Astrocyte (in vitro differentiated cells and primary cell): ENCODE measurements around the gene PPP6C. TPM values are rescaled to one million over a fixed set of nuclear protein-coding genes. Genes with fewer than 3 reads are reported as not detected.

Experiments
- DNase-seq: peaks from one replicate; pipeline ENCODE4 v3.0.0-alpha.2; 2010; ENCODE audit warnings: low read depth
- FAIRE-seq: peaks from 2 replicates; lab custom pipeline; 2011; peaks lifted over from hg19 to GRCh38; lab: Jason Lieb, UNC
- H2AFZ ChIP-seq: 2 replicates; pipeline ENCODE4 v1.6.0; 2012; ENCODE audit warnings: low read depth, low read length, inconsistent platforms
- H3K27ac ChIP-seq: 2 replicates; pipeline ENCODE4 v1.5.1; 2011; ENCODE audit warnings: low read depth, low read length, inconsistent platforms
- H3K27me3 ChIP-seq: 2 replicates; pipeline ENCODE4 v1.6.0; 2011; ENCODE audit warnings: low read length, inconsistent platforms; ENCODE audit not compliant: insufficient read depth
- H3K36me3 ChIP-seq: 2 replicates; pipeline ENCODE4 v1.5.1; 2011; ENCODE audit warnings: low read length, inconsistent platforms; ENCODE audit not compliant: insufficient read depth
- H3K4me1 ChIP-seq: 2 replicates; pipeline ENCODE4 v1.5.1; 2011; ENCODE audit warnings: low read length, inconsistent platforms; ENCODE audit not compliant: insufficient read depth
- H3K4me2 ChIP-seq: 2 replicates; pipeline ENCODE4 v1.6.0; 2012; ENCODE audit warnings: low read length, inconsistent platforms
- H3K4me3 ChIP-seq: 2 replicates; pipeline ENCODE4 v1.5.1; 2011; ENCODE audit warnings: low read depth, mild to moderate bottlenecking, low read length, inconsistent platforms; ENCODE audit not compliant: insufficient read depth
- H3K79me2 ChIP-seq: 2 replicates; pipeline ENCODE4 v1.6.0; 2012; ENCODE audit warnings: mild to moderate bottlenecking, low read length, inconsistent platforms; ENCODE audit not compliant: insufficient read depth
- H3K9ac ChIP-seq: 2 replicates; pipeline ENCODE4 v1.6.0; 2012; ENCODE audit warnings: mild to moderate bottlenecking, low read length, inconsistent platforms
- H3K9me3 ChIP-seq: 2 replicates; pipeline ENCODE4 v1.5.1; 2012; ENCODE audit warnings: low read depth, mild to moderate bottlenecking, low read length, inconsistent platforms; ENCODE audit not compliant: insufficient read depth
- H4K20me1 ChIP-seq: 2 replicates; pipeline ENCODE4 v1.6.0; 2012; ENCODE audit warnings: low read length, inconsistent platforms; ENCODE audit not compliant: insufficient read depth
- H3K27ac Mint-ChIP-seq: one replicate; pipeline ENCODE4 v1.8.0; 2021; ENCODE audit warnings: mild to moderate bottlenecking, mixed read lengths; ENCODE audit not compliant: unreplicated experiment
- H3K27me3 Mint-ChIP-seq: one replicate; pipeline ENCODE4 v1.8.0; 2021; ENCODE audit warnings: low read depth, mixed read lengths; ENCODE audit not compliant: unreplicated experiment
- H3K36me3 Mint-ChIP-seq: one replicate; pipeline ENCODE4 v1.8.0; 2021; ENCODE audit warnings: low read depth, mixed read lengths; ENCODE audit not compliant: unreplicated experiment
- H3K4me1 Mint-ChIP-seq: one replicate; pipeline ENCODE4 v1.8.0; 2021; ENCODE audit warnings: low read depth, mixed read lengths; ENCODE audit not compliant: unreplicated experiment
- H3K4me3 Mint-ChIP-seq: one replicate; pipeline ENCODE4 v1.8.0; 2021; ENCODE audit warnings: mild to moderate bottlenecking, moderate library complexity, mixed read lengths; ENCODE audit not compliant: unreplicated experiment
- H3K9me3 Mint-ChIP-seq: one replicate; pipeline ENCODE4 v1.8.0; 2021; ENCODE audit warnings: mild to moderate bottlenecking, mixed read lengths; ENCODE audit not compliant: unreplicated experiment
- EZH2 ChIP-seq: IDR thresholded peaks from 2 replicates; pipeline ENCODE4 v1.6.1; 2012; ENCODE audit warnings: mild to moderate bottlenecking, low read length, inconsistent platforms; ENCODE audit not compliant: insufficient read depth
- total RNA-seq: library from RNA; stranded (reverse); gene quantifications from 2 replicates; pipeline ENCODE4 v1.2.1, GENCODE V29; 2021
- TF ChIP-seq, protein P1 (sequence below): IDR thresholded peaks from 2 replicates; pipeline ENCODE4 v1.5.1; 2011; ENCODE audit warnings: low read depth, mild to moderate bottlenecking, inconsistent platforms, low read length, moderate library complexity; ENCODE audit not compliant: insufficient read depth

The PPP6C gene
- total RNA-seq, 1 donor from 2014 or later = 41.1 TPM

DNA sequence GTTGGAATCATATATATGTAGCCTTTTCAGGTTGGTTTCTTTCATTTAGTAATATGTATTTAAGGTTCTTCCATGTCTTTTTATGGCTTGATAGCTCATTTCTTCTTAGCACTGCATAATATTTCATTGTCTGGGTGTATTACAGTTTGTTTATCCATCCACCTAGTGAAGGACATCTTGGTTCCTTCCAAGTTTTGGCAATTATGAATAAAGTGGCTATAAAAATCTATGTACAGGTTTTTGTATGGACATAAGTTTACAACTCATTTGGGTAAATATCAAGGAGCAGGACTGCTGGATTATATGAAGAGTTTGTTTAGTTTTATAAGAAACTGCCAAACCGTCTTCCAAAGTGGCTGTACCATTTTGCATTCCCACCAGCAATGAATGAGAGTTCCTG, 11.7 kb downstream of the PPP6C start:
- Histone ChIP-seq H3K9me3 (no peaks in the 10 kb centered on the region), H3K4me2 (no peak overlapping the region), H3K27ac (no peak overlapping the region), H3K79me2 (peaks cover 93% of the 10 kb centered on the region), H3K9ac (no peak overlapping the region), H3K4me3 (no peak overlapping the region), H4K20me1 (peaks cover 70% of the 10 kb centered on the region), H3K27me3 (no peaks in the 10 kb centered on the region), H3K36me3 (no peaks in the 10 kb centered on the region), H3K4me1 (no peaks in the 10 kb centered on the region), H2AFZ (no peak overlapping the region)
- H3K36me3 Mint-ChIP-seq = no peaks in the 10 kb centered on the region
- H3K9me3 Mint-ChIP-seq = no peaks in the 10 kb centered on the region
- H3K27ac Mint-ChIP-seq = no peak overlapping the region
- no peak for FAIRE-seq
- no peak for DNase-seq
- H3K4me1 Mint-ChIP-seq = no peaks in the 10 kb centered on the region
- TF ChIP-seq, protein P1, sequence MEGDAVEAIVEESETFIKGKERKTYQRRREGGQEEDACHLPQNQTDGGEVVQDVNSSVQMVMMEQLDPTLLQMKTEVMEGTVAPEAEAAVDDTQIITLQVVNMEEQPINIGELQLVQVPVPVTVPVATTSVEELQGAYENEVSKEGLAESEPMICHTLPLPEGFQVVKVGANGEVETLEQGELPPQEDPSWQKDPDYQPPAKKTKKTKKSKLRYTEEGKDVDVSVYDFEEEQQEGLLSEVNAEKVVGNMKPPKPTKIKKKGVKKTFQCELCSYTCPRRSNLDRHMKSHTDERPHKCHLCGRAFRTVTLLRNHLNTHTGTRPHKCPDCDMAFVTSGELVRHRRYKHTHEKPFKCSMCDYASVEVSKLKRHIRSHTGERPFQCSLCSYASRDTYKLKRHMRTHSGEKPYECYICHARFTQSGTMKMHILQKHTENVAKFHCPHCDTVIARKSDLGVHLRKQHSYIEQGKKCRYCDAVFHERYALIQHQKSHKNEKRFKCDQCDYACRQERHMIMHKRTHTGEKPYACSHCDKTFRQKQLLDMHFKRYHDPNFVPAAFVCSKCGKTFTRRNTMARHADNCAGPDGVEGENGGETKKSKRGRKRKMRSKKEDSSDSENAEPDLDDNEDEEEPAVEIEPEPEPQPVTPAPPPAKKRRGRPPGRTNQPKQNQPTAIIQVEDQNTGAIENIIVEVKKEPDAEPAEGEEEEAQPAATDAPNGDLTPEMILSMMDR = no peak
- TF ChIP-seq EZH2 = no peak
- no peak overlapping the region for H3K4me3 Mint-ChIP-seq
- H3K27me3 Mint-ChIP-seq = no peaks in the 10 kb centered on the region

DNA sequence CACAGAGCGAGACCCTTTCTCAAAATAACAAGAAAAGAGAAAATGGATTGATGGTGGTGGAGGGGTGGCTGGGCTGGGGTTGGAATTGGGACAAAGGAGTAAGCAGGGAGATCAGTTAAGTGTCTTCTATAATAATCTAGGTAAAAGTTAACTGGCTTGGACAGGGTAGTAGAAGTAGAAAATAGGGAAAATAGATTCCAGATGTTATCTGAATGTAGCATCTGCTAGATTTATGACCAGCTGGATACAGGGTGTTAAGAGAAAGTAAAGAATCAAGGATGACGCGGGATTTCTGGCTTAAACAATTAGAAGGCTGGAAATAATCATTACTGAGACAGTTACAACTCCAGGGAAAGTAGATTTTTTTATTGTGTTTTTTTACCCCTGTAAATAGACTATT, 13.0 kb downstream of the PPP6C start:
- Histone ChIP-seq H3K4me3 (no peak overlapping the region), H3K9me3 (no peaks in the 10 kb centered on the region), H3K27ac (no peak overlapping the region), H2AFZ (no peak overlapping the region), H3K27me3 (no peaks in the 10 kb centered on the region), H3K4me2 (no peak overlapping the region), H3K9ac (no peak overlapping the region), H3K79me2 (peaks cover 93% of the 10 kb centered on the region), H4K20me1 (peaks cover 68% of the 10 kb centered on the region), H3K4me1 (no peaks in the 10 kb centered on the region), H3K36me3 (no peaks in the 10 kb centered on the region)
- Mint-ChIP-seq H3K27me3 (no peaks in the 10 kb centered on the region), H3K36me3 (no peaks in the 10 kb centered on the region), H3K27ac (no peak overlapping the region), H3K4me3 (no peak overlapping the region), H3K4me1 (no peaks in the 10 kb centered on the region), H3K9me3 (no peaks in the 10 kb centered on the region)
- TF ChIP-seq, protein P1 = no peak
- TF ChIP-seq EZH2 = no peak
- DNase-seq = no peak
- no peak for FAIRE-seq

DNA sequence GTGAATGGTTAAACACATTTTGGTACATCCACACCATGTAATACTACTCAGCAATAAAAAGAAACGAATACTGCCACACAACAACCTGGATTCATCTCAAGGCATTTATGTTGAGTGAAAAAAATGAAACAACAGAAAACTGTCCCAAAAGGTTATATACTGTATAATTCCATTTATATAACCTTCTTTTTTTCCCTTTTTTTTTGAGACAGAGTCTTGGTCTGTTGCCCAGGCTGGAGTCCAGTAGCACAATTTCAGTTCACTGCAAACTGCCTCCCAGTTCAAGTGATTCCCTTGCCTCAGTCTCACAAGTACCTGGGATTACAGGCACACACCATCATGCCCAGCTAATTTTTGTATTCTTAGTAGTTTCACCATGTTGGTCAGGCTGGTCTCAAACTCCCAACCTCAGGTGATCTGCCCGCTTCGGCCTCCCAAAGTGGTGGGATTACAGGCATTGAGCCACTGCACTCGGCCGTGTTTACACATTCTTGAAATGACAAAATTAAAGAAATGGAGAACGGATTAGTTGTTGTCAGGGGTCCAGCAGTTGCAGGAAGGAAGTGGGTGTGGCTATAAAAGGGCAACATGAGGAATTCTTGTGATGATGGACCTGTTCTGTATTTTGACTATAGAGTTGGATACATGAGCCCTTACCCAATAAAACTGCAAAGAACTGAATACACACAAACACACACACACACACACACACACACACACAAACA, 17.4 kb downstream of the PPP6C start:
- peaks cover 65% of the 10 kb centered on the region for H3K79me2 ChIP-seq
- H2AFZ ChIP-seq = no peak overlapping the region
- no peak overlapping the region for H3K27ac ChIP-seq
- TF ChIP-seq, protein P1 = no peak
- no peak for TF ChIP-seq EZH2
- H3K9me3 Mint-ChIP-seq = no peaks in the 10 kb centered on the region
- peaks cover 2% of the 10 kb centered on the region for H3K36me3 ChIP-seq
- no peaks in the 10 kb centered on the region for H3K27me3 ChIP-seq
- no peak overlapping the region for H3K4me3 ChIP-seq
- peaks cover 3% of the 10 kb centered on the region for H3K4me1 ChIP-seq
- no peak for DNase-seq
- H4K20me1 ChIP-seq = peaks cover 33% of the 10 kb centered on the region
- no peak for FAIRE-seq
- no peak overlapping the region for H3K4me2 ChIP-seq
- no peaks in the 10 kb centered on the region for H3K27me3 Mint-ChIP-seq
- H3K9me3 ChIP-seq = no peaks in the 10 kb centered on the region
- no peak overlapping the region for H3K9ac ChIP-seq
- no peaks in the 10 kb centered on the region for H3K36me3 Mint-ChIP-seq
- no peaks in the 10 kb centered on the region for H3K4me1 Mint-ChIP-seq
- no peak overlapping the region for H3K4me3 Mint-ChIP-seq
- no peak overlapping the region for H3K27ac Mint-ChIP-seq
